ENCODE measurements around the gene LYL1. TPM values are rescaled to one million over a fixed set of nuclear protein-coding genes. Genes with fewer than 3 reads are reported as not detected.
A peak's percentile ranks its signal among the peaks of the same experiment; 100 is the strongest.
"Not testable (repeated sequence)": the region's sequence is repeated elsewhere in the genome, so short reads cannot be mapped to it uniquely, and the experiment has no call there.

LYL1 gene
- total and polyA plus RNA-seq, 2 donors from 2014 or later = 8.5 to 13.8 TPM

DNA sequence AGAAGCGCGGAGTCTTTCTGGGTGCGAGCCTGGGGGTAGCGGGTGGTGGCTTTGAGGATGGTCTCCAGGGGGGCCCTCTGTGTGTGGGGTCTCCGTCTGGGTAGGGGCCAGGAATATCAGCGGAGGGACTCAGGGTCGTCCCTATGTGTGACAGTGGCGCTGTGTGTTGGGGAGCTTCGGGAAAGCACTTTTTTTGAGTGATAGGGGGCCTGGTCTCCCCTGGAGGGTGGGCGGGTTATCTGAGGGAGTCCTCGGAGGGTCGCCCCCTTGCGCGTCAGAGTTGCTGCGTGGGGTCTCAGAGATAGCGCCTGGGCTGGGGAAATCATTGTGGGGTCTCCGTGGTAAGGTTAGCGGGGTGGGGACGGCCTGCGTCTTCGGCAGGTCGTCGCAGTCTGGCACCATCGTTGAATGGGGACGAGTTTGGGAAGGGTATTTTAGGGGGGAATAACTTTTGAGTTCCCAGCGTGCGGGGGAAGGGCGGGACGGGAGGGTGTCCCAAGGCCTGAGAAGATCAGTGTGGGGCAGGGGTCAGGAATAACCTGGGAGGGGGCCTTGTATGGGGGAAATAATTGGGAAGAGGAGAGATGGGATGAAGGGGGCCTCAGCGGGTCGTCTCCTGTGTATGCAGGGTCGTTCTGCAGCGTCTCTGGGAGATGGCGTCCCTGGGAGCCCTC lies 48.4 kb upstream of the LYL1 start:
- H3K27ac ChIP-seq (ENCODE audit: low read depth in 2 of 2, low read length in 2 of 2) = peak overlapping the region; percentile 98 to 100
- intact Hi-C loops (cut with DNase I) = no loop called here
- no peaks in the 10 kb centered on the region for H3K36me3 ChIP-seq (ENCODE audit: control insufficient read depth in 2 of 3, insufficient read depth in 3 of 3, low read length in 3 of 3)
- DNase-seq = peak in 2 of 5 donors; percentile 24 to 68
- peak overlapping the region; percentile 84 to 98 (median 96) for H3K4me3 ChIP-seq (ENCODE audit: low read length in 3 of 3)
- no peaks in the 10 kb centered on the region for H3K9me3 ChIP-seq (ENCODE audit: control insufficient read depth in 2 of 3, insufficient read depth in 1 of 3, low read length in 3 of 3)
- H3K9ac ChIP-seq (ENCODE audit: low read length in 3 of 3) = peak overlapping the region; percentile 95 to 100 (median 98)
- TF ChIP-seq, protein P1, sequence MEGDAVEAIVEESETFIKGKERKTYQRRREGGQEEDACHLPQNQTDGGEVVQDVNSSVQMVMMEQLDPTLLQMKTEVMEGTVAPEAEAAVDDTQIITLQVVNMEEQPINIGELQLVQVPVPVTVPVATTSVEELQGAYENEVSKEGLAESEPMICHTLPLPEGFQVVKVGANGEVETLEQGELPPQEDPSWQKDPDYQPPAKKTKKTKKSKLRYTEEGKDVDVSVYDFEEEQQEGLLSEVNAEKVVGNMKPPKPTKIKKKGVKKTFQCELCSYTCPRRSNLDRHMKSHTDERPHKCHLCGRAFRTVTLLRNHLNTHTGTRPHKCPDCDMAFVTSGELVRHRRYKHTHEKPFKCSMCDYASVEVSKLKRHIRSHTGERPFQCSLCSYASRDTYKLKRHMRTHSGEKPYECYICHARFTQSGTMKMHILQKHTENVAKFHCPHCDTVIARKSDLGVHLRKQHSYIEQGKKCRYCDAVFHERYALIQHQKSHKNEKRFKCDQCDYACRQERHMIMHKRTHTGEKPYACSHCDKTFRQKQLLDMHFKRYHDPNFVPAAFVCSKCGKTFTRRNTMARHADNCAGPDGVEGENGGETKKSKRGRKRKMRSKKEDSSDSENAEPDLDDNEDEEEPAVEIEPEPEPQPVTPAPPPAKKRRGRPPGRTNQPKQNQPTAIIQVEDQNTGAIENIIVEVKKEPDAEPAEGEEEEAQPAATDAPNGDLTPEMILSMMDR (IDR thresholded peaks at IDR 0.05; ENCODE audit: borderline replicate concordance, extremely low read depth, insufficient read depth) = no peak
- H3K27me3 ChIP-seq (ENCODE audit: control insufficient read depth, insufficient read depth, low read length) = no peaks in the 10 kb centered on the region
- H3K4me1 ChIP-seq (ENCODE audit: control insufficient read depth in 2 of 3, insufficient read depth in 2 of 3, low read depth in 1 of 3, low read length in 3 of 3) = peaks cover 0 to 12% (median 0%) of the 10 kb centered on the region in 3 donors
- FAIRE-seq = no peak

DNA sequence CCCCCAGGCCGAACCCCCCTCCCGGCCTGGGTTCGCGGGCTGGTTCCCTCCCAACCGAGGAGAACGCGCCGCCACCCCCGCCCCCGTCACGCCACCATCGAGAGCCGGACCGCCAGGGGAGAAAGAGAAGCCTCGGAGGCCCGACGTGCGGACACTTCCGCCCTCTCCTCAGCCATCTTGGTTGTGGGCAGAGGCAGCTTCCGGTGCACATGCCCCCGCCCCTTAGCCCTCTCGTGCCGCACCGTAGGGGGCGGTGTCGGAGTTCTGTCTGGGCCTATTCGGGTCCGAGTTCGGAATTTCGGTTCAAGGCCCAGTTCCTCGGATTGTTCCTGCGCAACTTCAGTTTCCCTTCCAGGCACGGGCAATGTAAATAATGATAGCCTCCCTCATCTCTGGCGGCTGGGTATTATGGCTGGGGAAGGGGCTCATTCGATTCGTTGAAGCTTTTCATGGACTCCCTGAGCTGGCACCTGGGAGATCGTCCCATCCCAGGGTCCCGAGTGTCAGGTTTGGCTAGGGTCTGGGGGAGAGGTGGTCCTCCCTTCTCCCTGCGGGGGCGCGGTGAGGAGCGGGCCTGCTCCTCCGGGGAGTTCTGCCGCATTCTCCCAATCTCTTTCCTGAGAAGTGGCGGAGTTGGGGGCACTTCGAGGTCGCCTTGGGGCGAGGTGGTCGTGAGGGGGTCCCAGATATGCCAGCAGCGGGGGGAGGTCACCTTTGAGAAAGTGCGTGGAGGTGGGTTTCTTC lies 47.7 kb upstream of the LYL1 start, which contains the start of the genes IER2 and STX10:
IER2 (plus strand) TSS at position 225 of the 744 bp plus-strand sequence. CDS start 2,776 bp downstream, outside the sequence.
STX10 (minus strand) TSS at position 189 of the 744 bp plus-strand sequence. CDS start 202 bp downstream, outside the sequence.
- intact Hi-C loops (cut with DNase I) = no loop called here
- H3K27me3 ChIP-seq (ENCODE audit: control insufficient read depth, insufficient read depth, low read length) = no peaks in the 10 kb centered on the region
- no peak for FAIRE-seq
- peak within 1 kb of the TSS; percentile 84 to 98 (median 96) for H3K4me3 ChIP-seq (ENCODE audit: low read length in 3 of 3)
- no peaks in the 10 kb centered on the region for H3K9me3 ChIP-seq (ENCODE audit: control insufficient read depth in 2 of 3, insufficient read depth in 1 of 3, low read length in 3 of 3)
- peaks cover 0 to 10% (median 0%) of the 10 kb centered on the region in 3 donors for H3K4me1 ChIP-seq (ENCODE audit: control insufficient read depth in 2 of 3, insufficient read depth in 2 of 3, low read depth in 1 of 3, low read length in 3 of 3)
- H3K9ac ChIP-seq (ENCODE audit: low read length in 3 of 3) = peak within 1 kb of the TSS; percentile 95 to 100 (median 98)
- peak within 1 kb of the TSS; percentile 98 to 100 for H3K27ac ChIP-seq (ENCODE audit: low read depth in 2 of 2, low read length in 2 of 2)
- TF ChIP-seq, protein P1 (IDR thresholded peaks at IDR 0.05; ENCODE audit: borderline replicate concordance, extremely low read depth, insufficient read depth) = peak; percentile 59
- peak; percentile 95 to 99 (median 97) for DNase-seq
- no peaks in the 10 kb centered on the region for H3K36me3 ChIP-seq (ENCODE audit: control insufficient read depth in 2 of 3, insufficient read depth in 3 of 3, low read length in 3 of 3)

DNA sequence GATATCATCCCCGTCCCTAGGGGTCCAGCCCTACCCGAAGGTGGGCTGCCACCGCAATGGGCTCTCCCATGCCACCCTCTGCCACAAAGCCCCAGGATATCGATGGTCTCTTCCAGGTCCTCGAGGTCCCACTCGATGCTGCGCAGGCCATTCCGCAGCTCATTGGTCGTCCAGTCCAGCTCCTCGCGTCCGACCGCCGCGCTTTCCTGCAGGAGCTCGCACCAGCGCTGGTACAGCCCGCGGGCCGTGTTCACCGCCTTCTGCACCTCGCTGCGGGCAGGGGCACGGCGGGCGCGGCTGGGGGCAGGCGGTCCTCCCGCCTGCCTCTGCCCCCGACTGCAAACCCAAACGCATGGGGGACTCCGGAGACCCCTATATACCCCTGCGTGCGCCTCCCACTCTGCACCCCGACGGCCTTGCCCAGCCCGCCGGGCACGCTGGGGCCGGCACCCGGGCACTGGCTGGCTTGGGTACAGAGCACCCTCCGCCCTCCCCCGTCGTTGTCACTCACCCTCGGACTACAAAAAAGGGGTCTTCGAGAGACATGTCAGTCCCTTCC lies 47.0 kb upstream of the LYL1 start:
- H3K36me3 ChIP-seq (ENCODE audit: control insufficient read depth in 2 of 3, insufficient read depth in 3 of 3, low read length in 3 of 3) = no peaks in the 10 kb centered on the region
- TF ChIP-seq, protein P1 (IDR thresholded peaks at IDR 0.05; ENCODE audit: borderline replicate concordance, extremely low read depth, insufficient read depth) = no peak
- peak; percentile 70 to 89 (median 76) for DNase-seq
- H3K4me1 ChIP-seq (ENCODE audit: control insufficient read depth in 2 of 3, insufficient read depth in 2 of 3, low read depth in 1 of 3, low read length in 3 of 3) = peaks cover 0 to 7% (median 0%) of the 10 kb centered on the region in 3 donors
- peak overlapping the region; percentile 81 to 98 (median 84) for H3K4me3 ChIP-seq (ENCODE audit: low read length in 3 of 3)
- H3K9ac ChIP-seq (ENCODE audit: low read length in 3 of 3) = peak overlapping the region; percentile 30 to 68 (median 61)
- no peaks in the 10 kb centered on the region for H3K27me3 ChIP-seq (ENCODE audit: control insufficient read depth, insufficient read depth, low read length)
- H3K27ac ChIP-seq (ENCODE audit: low read depth in 2 of 2, low read length in 2 of 2) = peak overlapping the region; percentile 98 to 100
- no peak for FAIRE-seq
- no peaks in the 10 kb centered on the region for H3K9me3 ChIP-seq (ENCODE audit: control insufficient read depth in 2 of 3, insufficient read depth in 1 of 3, low read length in 3 of 3)
- intact Hi-C loops (cut with DNase I) = no loop called here

DNA sequence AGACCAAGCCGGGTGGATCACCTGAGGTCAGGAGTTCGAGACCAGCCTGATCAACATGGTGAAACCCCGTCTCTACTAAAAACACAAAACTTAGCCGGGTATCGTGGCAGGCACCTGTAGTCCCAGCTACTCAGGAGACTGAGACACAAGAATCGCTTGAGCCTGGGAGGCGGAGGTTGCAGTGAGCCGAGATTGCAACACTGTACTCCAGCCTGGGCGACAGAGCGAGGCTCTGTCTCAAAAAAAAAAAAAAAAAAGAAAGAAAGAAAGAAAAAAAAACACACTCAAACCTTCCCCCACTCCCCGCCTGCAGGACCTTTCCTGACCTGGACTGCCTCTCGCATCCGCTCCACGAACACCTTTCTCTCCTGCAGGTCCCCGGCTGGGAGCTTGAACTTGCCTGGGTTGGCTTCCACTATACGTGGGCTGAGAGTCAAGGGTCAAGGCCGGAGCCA lies 46.5 kb upstream of the LYL1 start:
- peak overlapping the region; percentile 30 to 68 (median 61) for H3K9ac ChIP-seq (ENCODE audit: low read length in 3 of 3)
- H3K27me3 ChIP-seq (ENCODE audit: control insufficient read depth, insufficient read depth, low read length); FAIRE-seq; H3K4me1 ChIP-seq (ENCODE audit: control insufficient read depth in 2 of 3, insufficient read depth in 2 of 3, low read depth in 1 of 3, low read length in 3 of 3); H3K9me3 ChIP-seq (ENCODE audit: control insufficient read depth in 2 of 3, insufficient read depth in 1 of 3, low read length in 3 of 3); H3K36me3 ChIP-seq (ENCODE audit: control insufficient read depth in 2 of 3, insufficient read depth in 3 of 3, low read length in 3 of 3); intact Hi-C loops (cut with DNase I); H3K27ac ChIP-seq (ENCODE audit: low read depth in 2 of 2, low read length in 2 of 2): not testable (repeated sequence)
- peak in 1 of 5 donors; percentile 83 for DNase-seq
- H3K4me3 ChIP-seq (ENCODE audit: low read length in 3 of 3) = peak overlapping the region; percentile 73 to 84 (median 81)

Data from kidney (tissue), 14 donors.